ENCODE measurements around the gene JAKMIP2. TPM values are rescaled to one million over a fixed set of nuclear protein-coding genes. Genes with fewer than 3 reads are reported as not detected.
"Not testable (repeated sequence)": the region's sequence is repeated elsewhere in the genome, so short reads cannot be mapped to it uniquely, and the experiment has no call there.

The JAKMIP2 gene
- 1 to 10 TPM in 1 of 2 experiments, under 1 TPM in 1; 0.99 to 1.1 TPM for total RNA-seq

DNA sequence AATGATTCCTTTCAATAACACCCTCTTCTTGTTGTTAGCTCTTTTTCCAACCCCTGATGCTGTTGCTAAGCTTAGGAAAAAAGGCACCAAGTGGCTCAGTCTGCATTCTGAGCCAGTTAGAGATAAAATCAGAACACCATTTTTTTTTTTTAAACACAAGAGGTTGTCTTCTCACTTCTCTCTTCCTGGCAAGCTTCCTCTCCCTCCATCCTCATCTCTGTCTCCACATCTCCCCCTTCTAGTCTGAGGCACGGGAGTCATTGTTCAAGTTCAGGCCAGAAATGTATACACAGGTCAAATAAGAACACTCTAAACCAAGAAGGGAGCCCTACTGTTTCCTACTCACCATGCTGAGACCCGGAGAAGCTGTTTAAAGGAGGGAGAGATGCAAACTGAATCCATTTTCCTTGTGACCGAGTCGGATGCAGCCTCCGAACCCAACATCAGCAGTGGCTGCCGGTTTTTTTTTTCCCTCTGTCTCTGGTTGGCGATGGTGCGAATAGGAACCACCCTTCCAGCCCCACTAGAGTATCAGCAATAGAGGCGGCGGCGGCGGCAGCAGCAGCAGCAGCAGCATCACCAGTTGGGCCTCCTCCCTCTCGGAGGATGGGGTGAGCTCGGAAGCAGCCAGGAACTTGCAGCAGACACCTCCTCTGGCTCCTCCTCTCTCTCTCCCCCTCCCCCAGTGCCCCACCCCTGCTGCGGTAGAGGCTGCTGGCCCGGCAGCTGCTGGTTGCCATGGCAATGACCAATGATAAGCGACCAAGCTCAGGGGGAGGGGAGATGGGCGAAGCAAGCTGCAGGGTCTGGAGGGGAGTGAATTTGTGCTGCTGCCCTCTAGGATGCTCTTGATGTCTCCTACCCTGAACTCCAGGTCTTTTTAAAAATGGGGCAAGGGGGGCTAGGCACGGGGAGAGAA, at the start of gene JAKMIP2:
Gene JAKMIP2 (minus strand): TSS at position 619 of the 919 bp plus-strand sequence. CDS start 110,922 bp downstream, outside the sequence.
- H3K36me3 Mint-ChIP-seq: no peaks in the 10 kb centered on the region
- POLR2A ChIA-PET: interaction anchor here (1.3 kb wide), 1 partner anchor 28 kb away, joined by 3 read pairs; no protein-coding TSS in a partner anchor
- CTCF ChIA-PET: no interaction called here
- peaks cover 2% of the 10 kb centered on the region for H3K4me1 Mint-ChIP-seq (ENCODE audit: low read depth)
- H3K27ac Mint-ChIP-seq: no peak within 1 kb of the TSS
- DNase-seq: peak; percentile 69
- peak within 1 kb of the TSS; percentile 70 for H3K4me3 Mint-ChIP-seq
- intact Hi-C loops (cut with micrococcal nuclease): no loop called here
- H3K27me3 Mint-ChIP-seq: peaks cover 3% of the 10 kb centered on the region
- no peaks in the 10 kb centered on the region for H3K9me3 Mint-ChIP-seq

DNA sequence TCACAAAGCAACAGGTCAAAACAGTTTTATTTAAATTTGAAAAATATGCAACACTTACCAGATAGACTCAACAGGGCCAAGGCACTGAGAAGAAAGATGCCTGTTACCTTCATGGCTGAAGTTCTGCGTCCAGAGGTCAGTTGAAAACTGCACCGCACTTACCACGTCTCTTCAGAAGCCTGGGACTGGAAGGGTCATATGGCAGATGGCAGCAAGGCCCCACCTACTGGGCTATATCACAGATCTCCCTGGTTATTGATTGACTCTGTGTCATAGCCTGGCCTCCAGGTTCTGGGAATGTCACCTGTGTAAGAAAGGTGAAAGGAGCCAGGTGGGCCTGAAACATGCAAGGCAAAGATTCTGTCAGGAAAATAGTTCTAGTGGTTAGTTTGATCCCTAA, 48.9 kb upstream of the JAKMIP2 start, which contains the start of gene SPINK1:
Gene SPINK1 (minus strand): TSS at position 207 of the 400 bp plus-strand sequence. CDS start 94 bp downstream, at position 113.
- no peak within 1 kb of the TSS for H3K4me3 Mint-ChIP-seq
- peaks cover 6% of the 10 kb centered on the region for H3K27me3 Mint-ChIP-seq
- no peaks in the 10 kb centered on the region for H3K9me3 Mint-ChIP-seq
- DNase-seq: no peak
- ChIA-PET POLR2A (no interaction called here), CTCF (interaction anchor here (1.4 kb wide), 1 partner anchor 203 kb away, joined by 3 read pairs; no protein-coding TSS in a partner anchor)
- H3K4me1 Mint-ChIP-seq (ENCODE audit: low read depth): no peaks in the 10 kb centered on the region
- intact Hi-C loops (cut with micrococcal nuclease): no loop called here
- H3K27ac Mint-ChIP-seq: no peak within 1 kb of the TSS
- no peaks in the 10 kb centered on the region for H3K36me3 Mint-ChIP-seq

DNA sequence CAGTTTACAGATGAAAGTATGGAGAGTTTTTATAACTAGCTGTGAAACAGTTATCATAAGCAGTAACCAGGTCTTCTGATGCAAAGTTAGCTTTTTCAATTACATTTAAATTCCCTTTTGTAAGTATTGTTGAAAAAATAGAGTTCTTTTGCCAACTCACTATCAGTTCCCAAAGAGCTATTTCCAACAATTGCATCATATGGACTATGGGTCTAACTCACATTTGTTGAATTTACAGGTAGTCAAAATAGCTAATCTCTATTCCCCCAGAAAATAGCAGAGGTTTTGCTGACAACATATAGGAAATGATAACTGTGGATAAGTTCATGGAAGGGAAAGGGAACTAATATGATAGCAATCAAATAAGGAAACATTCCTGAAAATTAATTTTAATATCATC, 47.5 kb upstream of the JAKMIP2 start:
- no peak overlapping the region for H3K27ac Mint-ChIP-seq
- no peak for DNase-seq
- H3K36me3 Mint-ChIP-seq: no peaks in the 10 kb centered on the region
- intact Hi-C loops (cut with micrococcal nuclease): no loop called here
- H3K4me3 Mint-ChIP-seq: no peak overlapping the region
- no peaks in the 10 kb centered on the region for H3K9me3 Mint-ChIP-seq
- ChIA-PET CTCF (no interaction called here), POLR2A (no interaction called here)
- H3K4me1 Mint-ChIP-seq (ENCODE audit: low read depth): no peaks in the 10 kb centered on the region
- peaks cover 6% of the 10 kb centered on the region for H3K27me3 Mint-ChIP-seq

DNA sequence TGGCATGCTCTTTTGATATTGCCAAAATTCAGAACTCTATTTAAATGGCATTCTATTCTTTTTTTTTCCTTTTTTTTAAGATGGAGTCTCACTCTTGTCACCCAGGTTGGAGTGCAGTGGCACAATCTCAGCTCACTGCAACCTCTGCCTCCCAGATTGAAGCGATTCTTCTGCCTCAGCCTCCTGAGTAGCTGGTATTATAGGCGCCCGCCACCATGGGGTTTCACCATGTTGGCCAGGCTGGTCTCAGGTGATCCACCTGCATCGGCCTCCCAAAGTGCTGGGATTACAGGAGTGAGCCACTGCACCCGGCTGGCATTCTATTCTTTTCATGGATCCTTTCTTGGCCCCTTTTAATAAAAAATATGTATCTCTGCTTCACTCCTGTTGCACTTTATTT, 44.5 kb upstream of the JAKMIP2 start:
- H3K9me3 Mint-ChIP-seq; H3K27me3 Mint-ChIP-seq; CTCF ChIA-PET; H3K4me1 Mint-ChIP-seq (ENCODE audit: low read depth); H3K36me3 Mint-ChIP-seq; H3K4me3 Mint-ChIP-seq; POLR2A ChIA-PET; DNase-seq; H3K27ac Mint-ChIP-seq: not testable (repeated sequence)
- intact Hi-C loops (cut with micrococcal nuclease): loop anchor here (10.0 kb wide), 1 partner anchor 372 kb away; no protein-coding TSS in a partner anchor

DNA sequence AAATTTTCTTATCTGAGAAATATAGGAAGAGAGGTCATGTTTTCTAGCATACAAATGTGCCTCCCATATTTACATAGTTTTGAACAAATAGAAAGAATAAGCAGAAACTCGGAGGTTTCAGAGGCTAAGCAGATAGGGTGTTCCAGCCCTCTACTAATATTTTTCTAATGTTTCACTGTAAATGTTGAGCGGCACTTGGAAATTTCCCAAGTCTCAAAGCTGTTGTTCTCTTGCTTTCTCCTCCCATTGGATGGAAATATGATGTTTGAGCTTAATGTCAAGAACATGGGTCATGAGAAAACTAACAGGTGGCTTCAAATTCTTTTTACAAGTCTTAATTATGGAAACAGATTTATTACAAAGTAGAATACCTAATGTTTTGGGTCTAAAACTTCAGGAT, 43.8 kb upstream of the JAKMIP2 start:
- ChIA-PET CTCF (no interaction called here), POLR2A (no interaction called here)
- Mint-ChIP-seq H3K4me3 (no peak overlapping the region), H3K4me1 (ENCODE audit: low read depth) (no peaks in the 10 kb centered on the region), H3K27ac (no peak overlapping the region), H3K36me3 (no peaks in the 10 kb centered on the region), H3K9me3 (no peaks in the 10 kb centered on the region), H3K27me3 (peaks cover 7% of the 10 kb centered on the region)
- intact Hi-C loops (cut with micrococcal nuclease): loop anchor here (10.0 kb wide), 1 partner anchor 372 kb away; no protein-coding TSS in a partner anchor
- DNase-seq: no peak

DNA sequence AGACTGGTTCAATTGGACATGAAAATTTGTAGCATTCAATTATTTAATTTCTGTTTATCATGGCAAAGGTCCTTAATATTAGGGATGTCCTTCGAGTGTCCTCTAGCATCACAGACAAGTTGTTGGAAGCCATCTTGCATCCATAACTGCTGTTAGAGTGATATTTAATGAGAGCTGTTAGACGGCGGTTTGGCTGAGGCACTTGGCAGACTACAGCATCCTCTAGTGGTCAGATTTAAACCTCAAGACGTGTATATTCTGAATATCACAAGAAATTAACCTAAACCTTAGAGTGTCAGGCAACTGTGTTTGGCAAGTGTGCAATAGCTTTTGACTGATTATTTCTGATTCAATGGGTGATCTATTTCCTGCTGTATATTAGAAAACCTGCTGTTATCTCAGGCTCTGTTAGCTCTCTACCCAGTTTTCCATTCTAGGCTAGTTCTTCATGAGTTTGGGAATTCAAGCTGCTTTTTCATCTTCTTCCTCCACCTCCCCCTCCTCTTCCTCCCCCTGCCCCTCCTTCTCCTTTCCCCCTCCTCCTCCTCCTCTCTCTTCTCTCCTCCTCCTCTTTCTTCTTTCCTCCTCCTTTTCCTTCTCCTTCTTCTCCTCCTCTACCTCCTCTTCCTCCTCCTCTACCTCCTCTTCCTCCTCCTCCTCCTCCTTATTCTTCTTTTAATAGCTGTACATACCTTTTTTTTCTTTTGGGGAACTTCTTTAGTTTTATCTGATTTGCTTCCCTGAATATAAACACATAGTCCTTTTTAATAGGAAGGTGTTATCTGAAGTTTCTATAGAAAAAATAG, 40.4 kb upstream of the JAKMIP2 start:
- no peak overlapping the region for H3K4me3 Mint-ChIP-seq
- ChIA-PET POLR2A (no interaction called here), CTCF (interaction anchor here (0.6 to 2.7 kb wide), 5 partner anchors 38 to 263 kb away, joined by 3 to 39 read pairs (median 5); no protein-coding TSS in a partner anchor)
- no peaks in the 10 kb centered on the region for H3K36me3 Mint-ChIP-seq
- no peaks in the 10 kb centered on the region for H3K9me3 Mint-ChIP-seq
- H3K27ac Mint-ChIP-seq: no peak overlapping the region
- peaks cover 4% of the 10 kb centered on the region for H3K27me3 Mint-ChIP-seq
- no peaks in the 10 kb centered on the region for H3K4me1 Mint-ChIP-seq (ENCODE audit: low read depth)
- intact Hi-C loops (cut with micrococcal nuclease): loop anchor here (10.0 kb wide), 1 partner anchor 368 kb away; no protein-coding TSS in a partner anchor
- peak; percentile 19 for DNase-seq

DNA sequence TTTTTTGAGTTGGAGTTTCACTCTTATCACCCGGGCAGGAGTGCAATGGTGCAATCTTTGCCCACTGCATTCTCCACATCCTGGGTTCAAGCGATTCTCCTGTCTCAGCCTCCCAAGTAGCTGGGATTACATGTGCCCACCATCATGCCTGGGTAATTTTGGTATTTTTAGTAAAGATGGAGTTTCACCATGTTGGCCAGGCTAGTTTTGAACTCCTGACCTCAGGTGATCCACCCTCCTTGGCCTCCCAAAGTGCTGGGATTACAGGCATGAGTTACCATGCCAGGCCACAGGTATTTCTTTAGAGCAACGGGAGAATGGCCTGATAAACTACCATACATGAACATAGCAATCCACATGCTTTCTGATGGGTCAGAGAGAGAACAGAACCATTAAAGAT, 39.7 kb upstream of the JAKMIP2 start:
- H3K4me1 Mint-ChIP-seq (ENCODE audit: low read depth); H3K27ac Mint-ChIP-seq; DNase-seq; H3K36me3 Mint-ChIP-seq; H3K27me3 Mint-ChIP-seq; H3K9me3 Mint-ChIP-seq; H3K4me3 Mint-ChIP-seq; POLR2A ChIA-PET: not testable (repeated sequence)
- CTCF ChIA-PET: interaction anchor here (1.2 to 2.7 kb wide), 2 partner anchors 189 to 193 kb away, joined by 5 to 39 read pairs; no protein-coding TSS in a partner anchor
- intact Hi-C loops (cut with micrococcal nuclease): loop anchor here (10.0 kb wide), 1 partner anchor 367 kb away; no protein-coding TSS in a partner anchor

DNA sequence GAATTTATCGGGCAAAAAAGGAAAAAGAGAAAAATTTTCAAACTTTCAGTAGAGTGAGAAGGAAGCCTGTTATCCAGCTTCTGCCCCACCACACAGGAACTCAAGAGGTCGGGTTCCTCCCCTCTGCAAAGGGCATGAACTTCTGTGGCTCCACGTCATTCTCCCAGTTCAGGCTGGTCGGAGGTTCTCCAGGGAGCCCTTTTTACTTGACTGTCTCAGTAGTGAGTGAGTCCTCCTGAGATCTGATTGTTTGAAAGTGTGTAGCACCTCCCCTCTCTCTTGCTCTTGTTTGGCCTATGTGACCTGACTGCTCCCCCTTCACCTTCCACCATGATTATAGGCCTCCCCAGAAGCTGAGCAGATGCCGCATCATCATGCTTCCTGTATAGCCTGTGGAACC, 39.2 kb upstream of the JAKMIP2 start:
- Mint-ChIP-seq H3K27me3 (peaks cover 2% of the 10 kb centered on the region), H3K4me3 (no peak overlapping the region), H3K27ac (no peak overlapping the region), H3K4me1 (ENCODE audit: low read depth) (no peaks in the 10 kb centered on the region), H3K36me3 (no peaks in the 10 kb centered on the region), H3K9me3 (no peaks in the 10 kb centered on the region)
- no peak for DNase-seq
- intact Hi-C loops (cut with micrococcal nuclease): loop anchor here (10.0 kb wide), 1 partner anchor 367 kb away; no protein-coding TSS in a partner anchor
- POLR2A ChIA-PET: no interaction called here
- CTCF ChIA-PET: interaction anchor here (1.0 to 2.7 kb wide), 2 partner anchors 36 to 193 kb away, joined by 3 to 39 read pairs; no protein-coding TSS in a partner anchor

DNA sequence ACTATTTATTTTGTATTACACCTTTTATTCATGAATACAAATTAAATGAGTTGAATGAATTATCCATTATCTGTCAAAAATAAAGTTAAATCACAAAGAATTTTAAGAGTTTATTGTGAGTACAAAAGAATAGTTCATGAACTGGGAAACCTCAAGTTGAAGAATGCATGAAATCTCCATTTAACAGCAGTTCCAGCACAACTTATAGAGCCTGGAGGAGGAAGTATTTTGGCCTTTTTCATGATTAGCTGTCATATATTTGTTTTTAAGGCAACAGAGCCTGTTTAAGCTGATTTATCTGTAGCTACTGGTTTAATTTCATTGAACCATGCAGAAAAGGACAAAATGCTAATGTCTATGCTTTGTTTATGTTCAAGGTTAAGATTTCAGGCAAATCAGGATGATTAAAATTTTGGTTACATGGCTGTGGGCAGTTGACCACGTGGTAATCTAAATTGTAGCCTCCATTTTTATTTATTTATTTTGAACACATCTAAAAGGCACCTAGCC, 36.8 kb upstream of the JAKMIP2 start:
- Mint-ChIP-seq H3K4me3 (no peak overlapping the region), H3K27ac (no peak overlapping the region), H3K9me3 (peaks cover 2% of the 10 kb centered on the region), H3K27me3 (no peaks in the 10 kb centered on the region), H3K4me1 (ENCODE audit: low read depth) (no peaks in the 10 kb centered on the region), H3K36me3 (no peaks in the 10 kb centered on the region)
- ChIA-PET POLR2A (no interaction called here), CTCF (interaction anchor here (2.0 kb wide), 1 partner anchor 191 kb away, joined by 8 read pairs; no protein-coding TSS in a partner anchor)
- no peak for DNase-seq
- intact Hi-C loops (cut with micrococcal nuclease): no loop called here

DNA sequence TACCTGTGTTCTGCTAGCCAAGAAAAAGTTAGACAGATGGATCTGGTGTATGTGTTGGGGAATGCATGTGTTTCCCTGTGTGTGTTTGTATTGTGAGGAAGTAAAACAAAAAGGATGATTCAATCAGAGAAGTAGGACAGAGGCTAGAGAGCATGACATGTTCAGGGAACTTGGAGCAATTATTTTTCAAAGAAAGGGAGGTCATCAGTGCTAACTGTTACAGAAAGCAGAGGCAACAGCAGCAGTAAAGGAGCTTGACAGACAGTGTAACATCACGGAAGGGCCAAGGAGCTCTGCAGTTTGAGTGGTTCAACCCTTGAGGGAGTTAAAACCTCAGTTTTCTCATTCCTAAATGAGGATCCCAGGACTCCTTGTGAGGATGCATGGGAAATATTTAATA, 35.8 kb upstream of the JAKMIP2 start:
- no peak overlapping the region for H3K27ac Mint-ChIP-seq
- CTCF ChIA-PET: interaction anchor here (0.6 kb wide), 1 partner anchor 268 kb away, joined by 3 read pairs; no protein-coding TSS in a partner anchor

DNA sequence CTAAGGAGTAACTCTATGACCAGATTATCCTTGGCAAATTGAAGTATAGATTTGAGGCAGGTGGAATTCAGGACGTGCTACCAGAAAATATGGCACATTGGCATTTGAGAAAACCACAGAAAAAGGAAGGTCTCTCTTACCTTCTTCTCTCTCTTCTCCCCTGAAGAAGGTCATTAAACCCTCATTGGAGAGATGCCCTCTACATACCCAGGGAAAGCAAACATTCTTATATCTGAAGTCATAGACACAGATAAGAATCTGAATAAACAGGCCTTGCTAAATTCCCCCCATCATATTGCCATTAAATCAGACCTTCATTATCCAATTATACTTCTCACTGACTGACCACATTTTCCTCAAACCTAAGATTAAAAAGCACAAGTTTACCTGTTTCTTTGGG, 31.2 kb upstream of the JAKMIP2 start:
- intact Hi-C loops (cut with micrococcal nuclease): no loop called here
- CTCF ChIA-PET: no interaction called here
- no peaks in the 10 kb centered on the region for H3K27me3 Mint-ChIP-seq

More for the DNA sequence above, 35.8 kb upstream of the JAKMIP2 start:
- no peaks in the 10 kb centered on the region for H3K27me3 Mint-ChIP-seq
- intact Hi-C loops (cut with micrococcal nuclease): no loop called here
- H3K36me3 Mint-ChIP-seq: no peaks in the 10 kb centered on the region
- no peak overlapping the region for H3K4me3 Mint-ChIP-seq
- DNase-seq: no peak
- H3K4me1 Mint-ChIP-seq (ENCODE audit: low read depth): no peaks in the 10 kb centered on the region
- POLR2A ChIA-PET: no interaction called here
- peaks cover 2% of the 10 kb centered on the region for H3K9me3 Mint-ChIP-seq

More for the DNA sequence above, 31.2 kb upstream of the JAKMIP2 start:
- POLR2A ChIA-PET: no interaction called here
- Mint-ChIP-seq H3K4me3 (no peak overlapping the region), H3K27ac (no peak overlapping the region), H3K36me3 (no peaks in the 10 kb centered on the region), H3K9me3 (peaks cover 2% of the 10 kb centered on the region), H3K4me1 (ENCODE audit: low read depth) (no peaks in the 10 kb centered on the region)
- DNase-seq: no peak

Data from activated CD4-positive, alpha-beta memory T cell treated with anti-CD3 and anti-CD28 coated beads for 36 hours (primary cell).